Measurements from ENCODE around the gene DOC2B.
"Not testable (repeated sequence)": the region's sequence is repeated elsewhere in the genome, so short reads cannot be mapped to it uniquely, and the experiment has no call there.

DOC2B gene

GRCh38 chr17:142876-143784 is 38.3 kb downstream of the DOC2B start:
- DNase-seq: no peak

GRCh38 chr17:142102-142661 is 39.3 kb downstream of the DOC2B start:
- no peak for DNase-seq

- DNase-seq: not testable (repeated sequence)
These were observed 41.8 kb downstream of the DOC2B start for GRCh38 chr17:139401-140205.

GRCh38 chr17:137166-137807 is 44.2 kb downstream of the DOC2B start, which contains the start of gene SCGB1C2:
Gene SCGB1C2, plus strand, starts transcription at chr17:137569. Its CDS starts 22 bp downstream, at chr17:137591.
- not testable (repeated sequence) for DNase-seq

GRCh38 chr17:136531-136930 is 44.9 kb downstream of the DOC2B start:
- DNase-seq: not testable (repeated sequence)

GRCh38 chr17:135895-136294 is 45.6 kb downstream of the DOC2B start:
- DNase-seq: not testable (repeated sequence)

GRCh38 chr17:135022-135421 is 46.4 kb downstream of the DOC2B start:
- DNase-seq: not testable (repeated sequence)

GRCh38 chr17:134332-134785 is 47.1 kb downstream of the DOC2B start:
- not testable (repeated sequence) for DNase-seq

GRCh38 chr17:133932-134331 is 47.5 kb downstream of the DOC2B start:
- DNase-seq: not testable (repeated sequence)

GRCh38 chr17:118339-118917 is 63.0 kb downstream of the DOC2B start:
- DNase-seq: not testable (repeated sequence)

GRCh38 chr17:113111-113510 is 68.3 kb downstream of the DOC2B start:
- not testable (repeated sequence) for DNase-seq
